ENCODE results near the gene AMZ1. TPM values are rescaled to one million over a fixed set of nuclear protein-coding genes. Genes with fewer than 3 reads are reported as not detected.
"Not testable (repeated sequence)": the region's sequence is repeated elsewhere in the genome, so short reads cannot be mapped to it uniquely, and the experiment has no call there.

Gene AMZ1
- total RNA-seq, 1 donor from 2014 or later: 0.11 TPM

DNA sequence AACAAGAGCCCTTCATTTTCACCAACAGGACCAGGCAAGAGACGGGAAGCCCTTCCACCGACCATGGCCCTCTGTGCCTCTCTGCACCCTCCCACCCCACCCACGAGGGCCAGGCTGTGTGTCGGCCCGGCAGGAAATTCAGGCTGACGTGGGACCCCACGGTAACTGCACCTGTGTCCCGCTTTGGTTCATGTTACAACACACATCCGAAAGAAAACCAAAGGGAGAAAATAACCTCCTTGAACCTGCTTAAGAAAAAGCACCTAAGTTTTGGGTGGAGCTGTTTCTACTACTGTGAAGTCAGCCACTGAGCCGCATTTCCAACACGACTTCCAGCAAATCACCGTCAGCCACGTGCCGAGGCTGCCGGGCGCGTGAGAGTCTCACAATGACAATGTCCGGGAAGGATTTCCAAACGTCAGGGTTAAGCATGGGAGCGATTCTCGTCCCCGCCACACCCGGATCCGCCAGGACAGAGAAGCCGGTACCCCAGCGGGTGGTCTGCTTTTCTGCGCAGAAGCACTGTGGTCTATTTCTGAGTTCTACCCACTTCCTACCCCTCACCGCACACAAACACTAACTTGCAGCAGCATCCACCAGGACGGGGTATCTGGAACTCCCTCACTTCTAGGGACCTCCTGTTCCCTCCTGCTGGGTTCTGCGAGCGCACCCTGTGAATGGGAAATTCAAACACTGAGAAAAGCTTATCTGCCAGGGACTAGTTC, 36.6 kb downstream of the AMZ1 start:
- DNase-seq (ENCODE audit: low read depth): no peak

DNA sequence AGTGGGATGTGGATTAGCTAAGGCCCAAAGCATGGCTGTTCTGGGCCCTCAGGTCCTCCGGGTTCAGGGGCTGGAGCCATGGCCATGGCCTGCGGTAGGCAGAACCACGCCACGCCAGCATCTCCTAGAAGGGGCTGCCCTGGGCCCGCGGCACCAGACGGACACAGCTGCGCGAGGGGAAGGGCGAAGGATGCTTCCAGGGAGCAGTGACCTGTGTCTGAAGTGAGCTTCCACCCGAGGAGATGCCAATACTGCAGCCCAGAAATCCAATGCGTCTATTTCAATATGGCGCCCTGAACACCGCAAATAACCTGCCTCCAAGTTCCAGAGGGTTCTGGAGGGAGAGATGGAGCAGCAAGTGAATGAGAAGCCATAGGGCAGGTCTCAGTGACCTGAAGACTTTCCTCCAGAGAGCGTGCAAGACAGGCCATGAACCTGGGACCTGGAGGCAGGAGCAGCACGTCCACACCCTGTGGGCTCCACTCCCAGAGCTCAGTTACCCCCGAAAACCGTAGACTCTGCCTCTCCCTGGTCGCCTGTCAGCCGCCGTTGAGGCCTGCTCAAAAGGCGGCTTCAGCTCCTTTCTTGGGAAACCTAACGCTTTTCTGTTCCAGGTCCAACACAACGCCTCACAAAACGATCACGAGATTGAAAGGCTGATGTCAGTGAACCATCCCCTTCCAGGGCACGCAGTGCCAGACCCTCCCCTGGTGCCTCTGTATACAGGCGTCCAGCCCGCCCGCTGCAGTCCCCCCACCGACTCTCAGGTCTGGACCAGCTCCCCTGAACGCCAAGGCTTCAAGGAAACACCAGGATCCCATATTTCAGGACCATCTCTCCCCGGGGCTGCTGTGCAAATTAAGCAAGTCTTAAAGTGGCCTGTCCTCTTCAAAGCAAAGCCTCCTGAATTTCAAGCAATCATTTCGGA, 37.4 kb downstream of the AMZ1 start:
- no peak for DNase-seq (ENCODE audit: low read depth)

DNA sequence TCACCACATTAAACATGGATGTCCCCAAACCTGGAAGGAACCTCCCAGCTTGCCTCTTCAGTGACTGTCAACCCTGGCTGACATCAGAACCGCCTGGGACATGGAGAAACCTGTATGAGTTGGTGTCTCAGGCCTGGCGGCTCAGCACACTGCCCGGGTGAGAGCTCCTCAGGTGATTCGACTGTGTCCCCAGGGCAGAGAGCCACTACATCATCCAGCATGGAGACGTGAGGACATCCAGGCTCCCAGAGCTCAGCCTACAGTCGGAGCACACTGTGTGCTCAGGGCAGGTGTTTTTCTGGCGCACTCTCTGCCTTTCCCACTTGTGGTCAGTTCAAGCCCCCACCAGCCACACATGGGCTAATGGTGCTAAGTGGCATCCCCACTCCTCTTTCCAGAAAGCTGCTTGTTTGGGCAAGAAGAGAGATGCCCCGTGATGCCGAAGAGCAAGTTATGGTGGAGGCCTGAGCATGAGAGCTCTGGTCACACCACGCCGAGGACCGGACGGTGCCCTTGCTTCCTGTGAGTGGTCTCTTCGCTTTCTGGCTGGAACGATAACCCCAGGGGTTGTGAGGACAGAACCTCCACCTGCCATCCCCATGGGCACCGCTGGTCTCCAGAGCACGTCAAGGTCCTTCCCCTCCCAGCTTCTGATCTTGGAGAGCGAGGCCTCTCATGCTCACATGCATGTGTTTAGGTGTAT, 38.5 kb downstream of the AMZ1 start:
- DNase-seq (ENCODE audit: low read depth): no peak

DNA sequence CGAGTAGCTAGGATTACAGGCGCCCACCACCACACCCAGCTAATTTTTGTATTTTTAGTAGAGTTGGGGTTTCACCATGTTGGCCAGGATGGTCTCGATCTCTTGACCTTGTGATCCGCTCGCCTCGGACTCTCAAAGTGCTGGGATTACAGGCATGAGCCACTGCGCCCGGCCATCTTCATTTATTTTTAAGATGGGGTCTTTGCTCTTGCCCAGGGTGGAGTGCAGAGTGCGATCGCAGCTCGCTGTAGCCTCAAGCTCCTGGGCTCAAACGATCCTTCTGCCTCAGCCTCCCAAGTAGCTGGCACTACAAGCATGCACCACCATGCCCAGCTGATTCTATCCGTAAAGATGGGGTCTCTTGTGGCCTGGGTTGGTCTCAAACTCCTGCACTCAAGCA, 39.2 kb downstream of the AMZ1 start:
- not testable (repeated sequence) for DNase-seq (ENCODE audit: low read depth)

DNA sequence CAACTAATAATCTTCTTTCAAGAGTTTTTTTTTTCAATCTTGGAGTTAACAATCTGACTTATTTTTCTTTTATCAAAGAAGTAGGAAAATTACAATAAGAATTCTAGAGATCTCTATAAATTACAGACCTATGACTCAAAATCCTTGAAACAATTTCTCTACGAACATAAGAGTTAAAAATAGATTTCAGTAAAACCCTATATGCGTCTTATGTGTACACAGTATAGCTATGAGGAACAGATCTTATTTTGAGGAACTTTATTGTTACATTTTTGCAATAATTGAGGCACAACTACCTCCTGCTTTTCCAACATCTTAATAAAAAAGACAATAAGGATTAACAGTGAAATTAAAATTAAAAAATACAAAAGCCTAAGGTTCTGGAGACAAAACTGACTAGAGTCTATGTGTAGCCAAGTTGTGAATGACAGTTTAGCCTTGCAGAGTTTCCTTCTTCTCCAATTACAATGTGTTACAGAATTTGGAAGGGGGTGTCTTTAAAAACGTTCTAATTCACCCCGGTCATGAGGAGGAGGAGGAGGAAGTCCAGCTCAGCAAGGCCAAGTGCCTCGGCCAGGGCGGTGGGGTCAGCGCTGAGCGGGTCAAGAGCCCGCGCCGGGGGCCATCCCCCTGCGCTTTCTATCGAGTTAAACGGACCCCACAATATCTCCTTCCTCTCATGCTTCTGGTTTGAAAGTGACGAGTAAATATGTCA, 40.5 kb downstream of the AMZ1 start:
- DNase-seq (ENCODE audit: low read depth): no peak

DNA sequence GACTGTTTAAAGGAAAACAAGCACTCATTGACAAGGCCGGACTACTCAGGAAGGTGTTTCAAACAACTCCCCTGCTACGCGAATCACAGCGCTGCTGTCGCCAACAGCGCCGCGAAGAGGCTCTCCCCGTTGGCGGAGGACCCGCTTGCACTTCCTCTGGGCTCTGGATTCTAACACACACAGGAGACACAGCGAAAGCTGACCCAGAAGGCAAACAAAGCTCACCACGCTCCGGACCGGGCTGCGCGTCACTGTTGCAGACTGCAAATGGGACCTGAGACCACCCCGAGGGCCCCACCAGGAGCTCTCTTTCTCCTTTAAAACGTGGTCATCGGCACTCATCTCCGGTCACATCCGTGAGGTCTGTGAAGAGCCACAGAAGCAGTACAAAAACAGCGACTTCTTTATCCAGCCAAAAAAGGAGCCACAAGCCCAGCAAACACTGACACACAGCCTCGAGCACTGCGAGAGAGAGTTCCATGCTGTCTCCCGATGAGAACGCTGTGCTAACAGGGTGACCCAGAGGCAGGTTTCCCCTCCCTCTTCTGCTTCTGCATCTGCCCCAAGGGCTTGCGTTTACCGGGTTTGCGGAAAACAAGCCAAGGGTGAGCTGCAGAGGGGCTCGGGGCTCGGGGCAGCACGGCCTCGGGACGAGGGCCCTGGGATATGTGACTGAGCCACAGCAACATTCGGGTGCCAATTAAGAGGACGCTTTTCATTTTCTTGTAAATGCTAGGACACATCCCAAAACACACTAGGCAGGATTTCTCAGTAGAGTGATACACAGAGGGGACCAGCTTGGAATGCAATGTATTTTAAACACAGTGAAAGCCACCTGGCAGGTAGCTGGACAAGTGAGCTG, 41.3 kb downstream of the AMZ1 start:
- no peak for DNase-seq (ENCODE audit: low read depth)

DNA sequence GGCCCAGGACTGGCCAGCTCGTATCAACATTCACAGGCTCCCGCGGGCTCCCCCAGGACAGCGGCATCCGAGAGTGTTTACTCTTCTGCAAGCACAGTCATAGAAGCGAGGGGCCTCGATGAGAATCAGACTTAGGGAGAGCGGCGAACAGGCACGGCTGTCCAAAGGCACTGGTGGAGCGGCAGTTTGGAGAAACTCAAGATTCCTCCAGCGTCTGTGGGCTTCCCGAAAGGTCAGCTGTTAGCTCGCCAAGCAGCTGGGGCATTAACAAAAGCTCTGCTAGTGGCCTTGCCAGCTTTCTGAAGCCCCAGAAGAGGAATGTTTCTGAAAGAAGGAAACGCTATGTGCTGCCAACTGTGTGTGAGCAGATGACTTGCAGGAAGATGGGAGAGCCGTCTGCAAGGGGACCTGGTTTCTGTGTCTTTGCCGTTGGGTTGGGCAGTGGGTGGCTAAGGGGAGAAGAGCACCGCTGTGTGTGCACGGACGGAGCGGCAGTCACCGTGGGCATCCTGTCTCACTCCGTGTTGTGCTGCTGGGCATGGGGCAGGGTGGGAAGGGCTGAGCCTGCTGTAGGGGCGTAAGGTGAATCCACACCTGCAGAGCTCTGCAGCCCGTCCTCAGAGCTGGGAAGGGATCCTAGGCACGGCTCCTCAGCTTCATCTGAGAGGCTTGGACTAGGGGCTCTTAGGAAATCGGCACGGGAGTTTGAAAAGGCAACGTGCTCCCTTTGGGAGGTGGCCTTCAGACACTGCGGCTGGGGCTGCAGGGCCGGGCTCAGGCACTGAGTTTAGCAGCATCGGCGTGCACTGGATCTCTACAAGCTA, 42.1 kb downstream of the AMZ1 start:
- peak; percentile 98 for DNase-seq (ENCODE audit: low read depth)

DNA sequence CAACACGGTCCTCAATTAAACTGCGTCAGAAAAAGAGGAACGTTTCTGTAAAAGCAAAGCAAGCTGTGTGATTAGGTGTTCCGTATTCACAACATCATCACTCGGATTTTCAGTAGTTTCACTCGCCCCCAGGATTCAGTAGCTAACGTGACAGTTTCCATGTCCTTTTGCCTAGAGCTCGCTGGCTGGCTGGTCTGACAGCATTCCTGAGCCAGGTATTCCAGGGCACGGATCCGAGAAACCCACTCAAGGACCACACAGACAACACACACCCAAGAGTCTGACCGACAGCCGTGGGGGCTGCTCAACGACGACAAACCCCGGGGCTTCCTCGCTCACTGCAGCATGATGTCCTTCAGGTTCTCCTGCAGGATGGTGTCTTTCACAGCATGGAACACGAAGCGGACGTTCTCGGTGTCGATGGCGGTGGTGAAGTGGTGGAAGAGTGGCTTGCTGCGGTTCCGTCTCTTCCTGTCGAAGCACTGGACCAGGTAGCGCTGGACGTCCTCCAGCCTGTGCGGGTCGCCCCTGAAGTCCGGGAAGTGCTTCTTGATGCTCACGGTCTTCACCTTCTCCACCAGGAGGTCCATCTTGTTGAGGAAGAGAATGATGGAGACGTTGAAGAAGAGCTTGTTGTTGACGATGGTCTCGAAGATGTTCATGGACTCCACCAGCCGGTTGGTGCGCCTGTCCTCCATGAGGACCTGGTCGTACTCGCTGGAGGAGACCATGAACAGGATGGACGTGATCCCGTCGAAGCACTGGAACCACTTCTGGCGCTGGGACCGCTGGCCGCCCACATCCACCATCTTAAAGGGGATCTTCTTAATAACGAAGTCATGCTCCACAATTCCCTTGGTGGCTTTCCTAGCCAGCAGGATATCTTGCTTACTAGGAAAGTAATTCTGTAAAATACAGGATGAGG, 43.1 kb downstream of the AMZ1 start:
- DNase-seq (ENCODE audit: low read depth): no peak

DNA sequence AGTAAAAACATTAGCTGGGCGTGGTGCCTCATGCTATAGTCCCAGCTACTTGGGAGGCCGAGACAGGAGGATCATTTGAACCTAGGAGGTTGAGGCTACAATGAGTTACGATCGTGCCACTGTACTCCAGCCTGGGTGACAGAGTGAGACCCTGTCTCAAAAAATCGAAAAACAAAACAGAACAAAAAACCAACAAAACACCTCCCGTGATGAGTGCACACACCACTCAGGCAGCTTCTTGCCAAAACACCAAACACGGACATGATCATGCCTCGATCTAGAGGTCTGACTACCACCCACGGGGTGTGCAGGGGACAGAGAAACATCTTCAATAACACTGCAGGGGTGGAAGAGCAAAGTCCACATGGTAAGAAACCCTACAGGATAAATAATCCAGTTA, 44.4 kb downstream of the AMZ1 start:
- DNase-seq (ENCODE audit: low read depth): no peak

DNA sequence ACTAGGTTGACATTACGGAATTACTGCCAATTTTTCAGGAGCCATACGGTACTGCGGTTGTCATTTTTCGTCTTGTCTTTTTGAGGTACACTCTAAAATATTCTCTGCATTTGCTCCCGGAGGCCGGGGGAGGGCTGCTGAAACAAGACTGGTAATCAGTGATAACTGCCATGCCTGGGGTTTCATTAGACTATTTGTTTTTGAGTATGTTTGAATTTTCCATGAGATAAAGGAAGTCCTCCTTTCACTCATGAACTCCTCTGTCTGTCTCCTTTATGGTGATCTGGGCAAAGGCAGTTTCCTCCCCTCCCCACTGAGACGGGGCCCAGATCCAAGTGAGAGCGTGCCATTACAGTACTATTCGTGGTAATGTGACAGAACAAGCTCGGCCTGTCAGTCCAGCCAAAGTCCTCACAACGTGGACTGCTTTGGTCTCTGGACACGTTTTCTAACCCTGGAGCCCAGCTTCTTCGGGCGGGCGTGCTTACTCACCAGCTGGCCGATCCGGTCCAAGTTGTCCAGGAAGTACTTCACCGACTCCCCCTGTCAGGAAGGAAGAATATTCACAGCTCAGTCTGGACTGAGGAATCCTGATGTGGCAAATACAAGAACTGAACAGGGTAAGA, 45.1 kb downstream of the AMZ1 start:
- peak; percentile 97 for DNase-seq (ENCODE audit: low read depth)

DNA sequence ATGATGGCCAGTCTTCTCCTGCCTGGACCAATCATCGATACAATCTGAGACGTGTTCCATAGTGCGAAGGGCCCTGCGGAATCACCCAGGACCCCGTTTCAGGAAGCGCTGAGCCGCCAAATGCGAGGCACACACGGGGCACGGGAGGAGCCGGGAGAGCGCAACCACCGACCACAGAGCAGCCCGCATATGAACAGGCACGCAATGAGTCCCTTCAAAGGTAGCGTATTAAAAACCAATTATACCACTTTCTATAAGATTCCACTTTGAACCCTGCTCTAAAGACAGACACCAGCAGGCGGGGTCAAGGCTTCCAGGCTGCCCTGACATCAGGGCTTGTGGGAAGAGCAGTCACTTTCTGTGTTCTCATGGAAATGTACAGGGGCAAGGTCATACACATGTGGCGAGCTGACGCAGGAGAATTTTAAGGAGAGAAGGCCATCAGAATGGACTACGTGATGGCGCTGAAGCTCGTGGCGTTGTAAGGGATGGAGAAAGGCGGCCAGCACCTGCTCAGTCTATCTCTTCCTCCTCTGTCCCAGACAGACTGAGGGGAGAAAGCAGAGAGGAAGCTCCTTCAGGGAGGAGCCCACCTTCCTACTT, 46.2 kb downstream of the AMZ1 start:
- DNase-seq (ENCODE audit: low read depth): no peak

DNA sequence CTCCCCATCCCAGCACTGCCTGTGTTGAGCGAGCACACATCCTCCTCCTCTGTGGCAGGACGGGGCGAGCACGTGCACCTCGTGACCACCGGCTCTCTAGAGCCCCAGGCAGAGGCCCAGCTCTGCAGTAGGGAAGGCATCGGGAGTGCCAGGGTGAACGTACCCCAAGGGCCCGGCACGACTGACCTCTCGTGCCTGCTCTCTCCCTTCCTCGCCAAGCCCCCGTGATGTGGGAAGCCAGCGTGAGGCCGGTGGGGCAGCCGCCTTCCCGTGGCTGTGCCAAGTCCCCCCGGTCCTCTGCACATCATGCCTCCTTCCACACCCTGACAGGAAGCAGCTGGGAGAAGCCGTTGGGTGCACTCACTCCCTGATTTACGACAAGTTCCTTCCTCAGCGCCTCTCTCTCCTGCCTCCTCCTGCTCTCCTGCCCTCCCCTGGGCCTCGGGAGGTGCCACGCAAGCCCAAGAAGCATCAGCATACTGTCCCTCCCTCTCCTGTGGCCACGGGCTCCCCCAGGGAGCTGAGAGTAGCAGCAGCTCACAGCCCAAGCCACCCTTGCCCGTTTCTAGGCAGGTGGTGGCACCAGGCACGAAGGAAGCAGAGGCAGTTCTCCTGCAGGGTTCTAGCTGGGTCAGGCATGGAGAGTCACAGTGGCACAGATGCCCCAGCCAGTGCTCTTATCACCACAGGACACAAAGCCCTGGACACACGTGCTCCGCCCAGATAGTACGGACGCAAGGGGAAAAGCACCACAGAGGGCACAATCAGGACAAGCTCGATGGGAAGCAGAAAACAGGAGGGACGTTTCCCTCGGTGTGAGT, 47.0 kb downstream of the AMZ1 start:
- peak; percentile 55 for DNase-seq (ENCODE audit: low read depth)

DNA sequence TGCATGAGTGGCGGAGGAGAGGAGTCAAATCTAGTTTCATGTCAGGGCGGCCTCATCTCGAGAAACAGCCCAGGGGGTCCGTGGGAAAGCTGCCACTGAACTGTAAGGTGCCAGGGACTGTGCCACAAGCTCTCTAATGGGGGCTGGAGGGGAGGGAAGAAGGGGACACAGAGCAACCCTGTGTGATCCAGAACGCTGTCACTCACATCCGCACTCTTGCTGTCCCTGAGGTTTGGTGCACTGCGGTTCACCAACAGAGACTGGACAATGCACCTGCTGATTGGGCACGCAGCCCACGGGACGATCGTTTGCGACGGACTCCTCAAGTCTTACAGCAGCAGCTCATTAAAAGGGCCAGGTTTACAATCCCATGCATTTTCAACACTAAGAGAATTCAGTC, 47.7 kb downstream of the AMZ1 start:
- DNase-seq (ENCODE audit: low read depth): peak; percentile 75

DNA sequence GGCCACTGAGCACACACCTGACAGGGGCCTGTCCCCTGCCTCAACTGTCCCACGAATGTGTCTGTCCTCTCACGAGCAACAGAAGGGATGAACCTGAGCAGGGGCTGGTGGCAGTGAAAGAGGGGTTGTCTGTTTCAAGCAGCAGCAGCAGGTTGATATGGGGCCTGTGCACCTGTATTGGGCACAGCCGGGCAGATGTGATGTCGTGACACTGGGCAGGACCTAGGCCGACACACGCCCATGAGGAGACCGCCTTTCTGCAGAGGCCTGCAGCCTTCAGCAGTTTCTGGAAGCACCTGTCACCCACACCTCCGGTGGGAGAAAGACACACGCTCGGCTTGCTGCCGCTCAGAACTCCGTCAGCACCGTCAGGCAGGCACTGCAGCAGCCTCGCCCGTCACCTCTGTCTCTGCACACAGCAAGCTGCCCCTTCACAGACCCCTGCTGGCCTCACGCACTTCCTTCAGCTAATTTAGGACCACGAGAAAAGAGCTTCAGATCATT, 48.5 kb downstream of the AMZ1 start:
- DNase-seq (ENCODE audit: low read depth): no peak

DNA sequence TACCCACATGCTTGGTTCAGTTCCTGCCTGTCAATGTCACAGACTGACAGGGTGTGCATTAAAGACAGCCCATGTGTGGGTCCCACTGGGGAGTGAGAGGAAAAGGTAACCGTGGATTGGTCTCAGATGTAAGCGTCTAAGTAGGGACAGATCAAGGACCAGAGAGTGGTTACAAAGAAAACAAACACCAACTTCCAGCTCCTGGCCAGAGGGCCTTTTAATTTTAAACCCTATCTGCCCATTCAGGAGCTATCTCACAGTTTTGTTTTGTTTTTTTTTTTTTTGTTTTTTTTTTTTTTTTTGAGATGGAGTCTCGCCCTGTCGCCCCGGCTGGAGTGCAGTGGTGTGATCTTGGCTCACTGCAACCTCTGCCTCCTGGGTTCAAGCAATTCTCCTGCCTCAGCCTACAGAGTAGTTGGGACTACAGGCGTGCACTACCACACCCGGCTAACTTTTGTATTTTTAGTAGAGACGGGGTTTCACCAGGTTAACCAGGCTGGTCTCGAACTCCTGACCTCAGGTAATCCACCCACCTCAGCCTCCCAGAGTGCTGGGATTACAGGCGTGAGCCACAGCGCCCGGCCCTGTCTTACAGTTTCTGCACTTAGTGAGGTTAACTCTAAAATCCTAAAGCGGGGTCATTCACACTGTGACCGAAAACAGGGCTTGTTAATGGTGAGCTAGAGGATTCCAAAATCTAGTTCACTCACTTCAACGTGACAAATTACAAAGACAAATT, 49.2 kb downstream of the AMZ1 start:
- not testable (repeated sequence) for DNase-seq (ENCODE audit: low read depth)
